T-cell (primary cell): ENCODE measurements around the gene PRR5. TPM values are rescaled to one million over a fixed set of nuclear protein-coding genes. Genes with fewer than 3 reads are reported as not detected.

ENCODE experiments used
- ATAC-seq, 4 experiments: fragments of 200-7000 bp in 3 of 4; fragments of 150-1000 bp in 1 of 4; cut with Tn5 transposase; replicated peaks in 1 of 4; 1 replicate in 3 of 4; 2 replicates in 1 of 4; pipeline ENCODE4 v1.10.0; 2021; ENCODE audit warnings: moderate library complexity in 3 of 4, mild to moderate bottlenecking in 2 of 4, moderate number of reproducible peaks in 1 of 4
- CTCF ChIA-PET, 2 donors: fragments of 300-600 bp; sonication (Branson Sonifier 250); formaldehyde crosslinking; loops; one replicate each; lab custom pipeline; 2022; ENCODE audit warnings: antibody characterized with exemption in 2 of 2; lab: Charles Lee
- POLR2A ChIA-PET, 2 donors: fragments of 300-600 bp; sonication (Branson Sonifier 250); formaldehyde crosslinking; loops; one replicate each; lab custom pipeline; 2022; ENCODE audit warnings: antibody characterized with exemption in 2 of 2; lab: Charles Lee
- DNase-seq, 35 experiments: peaks; one replicate each; pipeline versions ENCODE4 v3.0.0 to v3.0.0-alpha.2; 2013 to 2023
- H3K27ac ChIP-seq: one replicate; pipeline ENCODE4 v1.5.1; 2013; ENCODE audit warnings: low read length
- H3K27me3 ChIP-seq, 2 experiments: replicated peaks in 1 of 2; 1 replicate in 1 of 2; 2 replicates in 1 of 2; pipeline versions ENCODE4 v1.6.1 to v1.7.0; 2013; ENCODE audit warnings: low read length in 1 of 2, mixed read lengths in 1 of 2; ENCODE audit not compliant: control insufficient read depth in 2 of 2, insufficient read depth in 2 of 2; ENCODE audit errors: extremely low read depth in 1 of 2
- H3K36me3 ChIP-seq, 2 donors: 1 replicate in 1 of 2; 2 replicates in 1 of 2; pipeline versions ENCODE4 v1.6.1 to v1.7.0; 2013; ENCODE audit warnings: low read length in 1 of 2; ENCODE audit not compliant: control insufficient read depth in 2 of 2, insufficient read depth in 1 of 2; ENCODE audit errors: extremely low read depth in 1 of 2
- H3K4me1 ChIP-seq, 2 experiments: 1 replicate in 1 of 2; 2 replicates in 1 of 2; pipeline versions ENCODE4 v1.6.1 to v1.7.0; 2013; ENCODE audit warnings: low read length in 2 of 2, mixed read lengths in 1 of 2; ENCODE audit not compliant: insufficient read depth in 2 of 2, control insufficient read depth in 1 of 2; ENCODE audit errors: extremely low read depth in 1 of 2
- H3K4me3 ChIP-seq, 2 donors: 1 replicate in 1 of 2; 2 replicates in 1 of 2; pipeline versions ENCODE4 v1.5.1 to v1.7.0; 2013; ENCODE audit warnings: mild to moderate bottlenecking in 2 of 2, low read length in 1 of 2, moderate library complexity in 1 of 2; ENCODE audit not compliant: control insufficient read depth in 1 of 2; ENCODE audit errors: extremely low read depth in 1 of 2
- H3K9me3 ChIP-seq: 2 replicates; pipeline ENCODE4 v1.7.0; 2013
- H3K27ac Mint-ChIP-seq, 2 donors: one replicate each; pipeline ENCODE4 v1.8.0; 2020 to 2021; ENCODE audit warnings: mild to moderate bottlenecking in 2 of 2, mixed read lengths in 2 of 2
- H3K27me3 Mint-ChIP-seq, 2 donors: one replicate each; pipeline ENCODE4 v1.8.0; 2021 to 2022; ENCODE audit warnings: mixed read lengths in 2 of 2
- H3K36me3 Mint-ChIP-seq: one replicate; pipeline ENCODE4 v1.8.0; 2021; ENCODE audit warnings: mixed read lengths
- H3K4me1 Mint-ChIP-seq, 3 donors: one replicate each; pipeline ENCODE4 v1.8.0; 2020 to 2022; ENCODE audit warnings: mixed read lengths in 3 of 3, mild to moderate bottlenecking in 1 of 3
- H3K4me3 Mint-ChIP-seq, 3 donors: one replicate each; pipeline ENCODE4 v1.8.0; 2020 to 2022; ENCODE audit warnings: mild to moderate bottlenecking in 3 of 3, mixed read lengths in 3 of 3, moderate library complexity in 3 of 3
- H3K9me3 Mint-ChIP-seq, 3 donors: one replicate each; pipeline ENCODE4 v1.8.0; 2020 to 2022; ENCODE audit warnings: mixed read lengths in 3 of 3
- WGBS: methylation state at CpG from one replicate; pipeline ENCODE4 v1.1.5; 2013; ENCODE audit warnings: missing lambda C conversion rate; ENCODE audit not compliant: insufficient coverage; 5-methylcytosine and 5-hydroxymethylcytosine counted together
- total RNA-seq, 35 experiments: library from RNA in 6 of 35; stranded (reverse) in 6 of 35; fragments of 120-200 nt in 1 of 35; gene quantifications; one replicate each; pipeline versions ENCODE4 v1.2.1 to v1.2.4 and lab custom pipeline; 2013 to 2026

PRR5 gene
- total RNA-seq, 5 donors from 2014 or later (not counting 1 experiment from before 2014, with no cell fraction given) = 37.0 to 64.0 (median 58.7) TPM

DNA sequence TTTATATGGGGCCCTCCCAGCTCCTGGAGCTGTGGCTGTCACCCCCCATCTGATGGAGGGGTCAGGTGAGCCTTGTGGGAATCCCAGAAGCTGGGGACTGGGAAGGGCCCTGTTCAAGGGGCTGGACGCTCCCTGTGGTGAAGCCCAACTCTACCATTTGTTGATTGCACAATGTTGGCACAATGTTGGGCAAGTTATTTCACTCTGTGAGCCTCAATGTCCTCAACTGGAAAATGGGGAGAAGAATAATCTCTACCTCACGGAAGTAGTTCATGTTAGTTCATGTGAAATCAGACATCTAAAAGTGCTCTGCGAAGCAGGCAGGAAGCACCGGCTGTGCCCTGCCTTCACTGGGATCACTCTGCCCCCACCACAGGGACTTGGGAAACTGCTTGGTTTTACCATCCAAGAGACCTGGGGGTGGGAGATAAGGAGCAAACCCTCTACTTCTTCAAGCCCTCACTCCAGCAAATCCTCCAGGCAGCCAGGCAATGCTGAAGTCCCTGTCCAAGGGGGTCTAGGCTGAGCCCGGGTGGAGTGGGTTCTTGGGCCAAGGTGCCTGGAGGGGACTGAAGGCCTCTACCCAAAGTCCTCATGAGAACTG lies 715 bp upstream of the PRR5 start:
- ATAC-seq = no peak
- no peaks in the 10 kb centered on the region for H3K27me3 Mint-ChIP-seq
- H3K4me3 Mint-ChIP-seq = peak overlapping the region; percentile 66 to 76 (median 73)
- H3K4me3 ChIP-seq = peak overlapping the region; percentile 12 to 36
- H3K9me3 Mint-ChIP-seq = no peaks in the 10 kb centered on the region
- no peaks in the 10 kb centered on the region for H3K9me3 ChIP-seq
- peak overlapping the region; percentile 77 to 84 for H3K27ac Mint-ChIP-seq
- DNase-seq = no peak
- ChIA-PET CTCF (no interaction called here), POLR2A (no interaction called here)
- peak overlapping the region; percentile 81 for H3K27ac ChIP-seq
- H3K36me3 Mint-ChIP-seq = no peaks in the 10 kb centered on the region
- WGBS = 17% methylated on average over 1 of the region's 5 CpGs
- peaks cover 15 to 40% (median 19%) of the 10 kb centered on the region in 3 donors for H3K4me1 Mint-ChIP-seq
- no peaks in the 10 kb centered on the region for H3K36me3 ChIP-seq
- H3K4me1 ChIP-seq = peaks cover 6 to 64% of the 10 kb centered on the region in 2 experiments
- H3K27me3 ChIP-seq = peaks cover 0 to 8% of the 10 kb centered on the region in 2 experiments

DNA sequence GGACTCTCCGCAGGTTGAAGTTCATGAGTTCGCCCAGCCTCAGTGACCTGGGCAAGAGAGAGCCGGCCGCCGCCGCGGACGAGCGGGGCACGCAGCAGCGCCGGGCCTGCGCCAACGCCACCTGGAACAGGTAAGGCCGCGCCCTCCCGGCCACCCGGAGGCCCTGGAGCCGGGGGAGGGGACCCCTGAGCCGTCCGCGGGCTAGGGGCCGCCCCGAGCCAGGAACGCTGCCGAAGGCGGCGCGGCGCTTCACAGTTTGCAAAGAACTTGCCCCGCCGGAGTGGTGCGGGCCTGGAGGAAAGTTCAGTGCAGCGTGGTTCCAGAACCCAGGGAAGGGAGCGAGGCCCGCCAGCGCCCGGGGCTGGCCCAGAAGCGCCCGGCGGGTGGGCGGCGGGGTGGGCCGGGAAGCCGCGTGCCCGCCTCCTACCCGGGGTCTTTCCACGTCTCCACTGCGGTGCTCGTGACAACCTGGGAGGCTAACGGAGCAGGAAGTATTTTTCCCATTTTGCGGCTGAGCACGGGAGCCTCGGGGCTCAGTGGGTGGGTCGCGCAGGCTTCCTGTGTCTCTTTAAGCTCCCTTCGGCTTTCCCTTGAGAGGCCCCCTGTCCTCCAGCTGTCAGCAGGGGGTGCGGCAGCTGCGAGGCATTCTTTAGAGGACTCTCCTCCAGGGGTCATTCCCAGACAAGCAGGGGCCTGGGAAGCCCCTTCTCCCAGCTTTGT lies 635 bp downstream of the PRR5 start:
- Mint-ChIP-seq H3K27ac (peak overlapping the region in 1 of 2 donors; percentile 52), H3K27me3 (no peaks in the 10 kb centered on the region), H3K9me3 (no peaks in the 10 kb centered on the region), H3K4me3 (peak overlapping the region; percentile 76 to 81 (median 78)), H3K36me3 (no peaks in the 10 kb centered on the region), H3K4me1 (peaks cover 15 to 37% (median 21%) of the 10 kb centered on the region in 3 donors)
- peaks cover 0 to 8% of the 10 kb centered on the region in 2 experiments for H3K27me3 ChIP-seq
- H3K4me3 ChIP-seq = peak overlapping the region; percentile 56 to 64
- peaks cover 6 to 69% of the 10 kb centered on the region in 2 experiments for H3K4me1 ChIP-seq
- POLR2A ChIA-PET = interaction anchor here in 1 of 2 donors (0.6 kb wide), 1 partner anchor 17 kb away, joined by 3 read pairs; no protein-coding TSS in a partner anchor
- no peak overlapping the region for H3K27ac ChIP-seq
- CTCF ChIA-PET = interaction anchor here in 1 of 2 donors (0.5 kb wide), 1 partner anchor 100 kb away, joined by 3 read pairs; no protein-coding TSS in a partner anchor
- DNase-seq (peak in 8 of 35 experiments; percentile 10 to 30 (median 16)), ATAC-seq (peak; percentile 19 to 28 (median 24))
- H3K36me3 ChIP-seq = peaks cover 0 to 2% of the 10 kb centered on the region in 2 donors
- H3K9me3 ChIP-seq = no peaks in the 10 kb centered on the region
- WGBS = 2% methylated on average over 60 of the region's 60 CpGs

DNA sequence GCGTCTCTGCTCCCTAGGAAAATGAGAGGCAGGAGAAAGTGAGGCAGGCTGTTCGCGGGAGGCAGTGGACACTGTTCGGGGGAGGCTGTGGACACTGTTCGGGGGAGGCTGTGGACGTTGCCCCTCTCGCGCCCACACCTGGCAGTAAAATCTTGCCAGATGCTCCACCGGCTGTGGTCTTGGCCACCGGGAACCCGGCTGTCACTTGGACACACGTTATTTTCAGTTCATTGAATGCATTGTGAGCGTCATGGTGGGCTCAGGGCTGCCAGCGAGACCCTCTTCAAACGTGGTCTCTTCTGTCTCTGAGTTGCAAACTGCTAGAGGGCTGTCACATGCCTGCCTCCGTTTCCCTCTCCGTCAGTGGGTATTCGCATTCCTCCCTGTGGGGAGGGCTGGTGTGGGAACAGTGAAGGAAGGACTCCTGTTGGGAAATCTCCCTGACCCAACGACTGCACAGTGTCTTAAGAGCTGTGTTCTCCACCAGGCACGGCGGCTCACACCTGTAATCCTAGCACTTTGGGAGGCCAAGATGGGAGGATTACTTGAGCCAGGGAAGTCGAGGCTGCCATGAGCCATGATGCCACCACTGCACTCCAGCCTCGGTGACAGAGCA lies 1.4 kb downstream of the PRR5 start:
- Histone ChIP-seq H3K36me3 (peaks cover 0 to 5% of the 10 kb centered on the region in 2 donors), H3K4me1 (peaks cover 6 to 70% of the 10 kb centered on the region in 2 experiments), H3K27ac (no peak overlapping the region), H3K4me3 (peak overlapping the region; percentile 56 to 64), H3K9me3 (no peaks in the 10 kb centered on the region), H3K27me3 (peaks cover 0 to 8% of the 10 kb centered on the region in 2 experiments)
- CTCF ChIA-PET = no interaction called here
- POLR2A ChIA-PET = interaction anchor here in 1 of 2 donors (0.6 kb wide), 1 partner anchor 17 kb away, joined by 3 read pairs; no protein-coding TSS in a partner anchor
- Mint-ChIP-seq H3K4me3 (peak overlapping the region; percentile 76 to 81 (median 78)), H3K4me1 (peaks cover 15 to 39% (median 28%) of the 10 kb centered on the region in 3 donors), H3K27ac (peak overlapping the region in 1 of 2 donors; percentile 52), H3K27me3 (no peaks in the 10 kb centered on the region), H3K9me3 (no peaks in the 10 kb centered on the region), H3K36me3 (no peaks in the 10 kb centered on the region)
- 88% methylated on average over 21 of the region's 23 CpGs for WGBS
- DNase-seq (no peak), ATAC-seq (no peak)

GRCh38 chr22:44704159-44705021 lies 2.4 kb downstream of the PRR5 start:
- H3K9me3 ChIP-seq = no peaks in the 10 kb centered on the region
- peak overlapping the region in 1 of 2 donors; percentile 4 for H3K4me3 ChIP-seq
- H3K27ac ChIP-seq = no peak overlapping the region
- Mint-ChIP-seq H3K4me3 (peak overlapping the region; percentile 76 to 81 (median 78)), H3K27ac (peak overlapping the region in 1 of 2 donors; percentile 16), H3K27me3 (no peaks in the 10 kb centered on the region), H3K4me1 (peaks cover 15 to 44% (median 32%) of the 10 kb centered on the region in 3 donors), H3K9me3 (no peaks in the 10 kb centered on the region), H3K36me3 (no peaks in the 10 kb centered on the region)
- POLR2A ChIA-PET = no interaction called here
- CTCF ChIA-PET = no interaction called here
- no peak for DNase-seq
- H3K36me3 ChIP-seq = peaks cover 0 to 5% of the 10 kb centered on the region in 2 donors
- peaks cover 0 to 8% of the 10 kb centered on the region in 2 experiments for H3K27me3 ChIP-seq
- peaks cover 6 to 76% of the 10 kb centered on the region in 2 experiments for H3K4me1 ChIP-seq
- 94% methylated on average over 12 of the region's 16 CpGs for WGBS
- no peak for ATAC-seq

DNA sequence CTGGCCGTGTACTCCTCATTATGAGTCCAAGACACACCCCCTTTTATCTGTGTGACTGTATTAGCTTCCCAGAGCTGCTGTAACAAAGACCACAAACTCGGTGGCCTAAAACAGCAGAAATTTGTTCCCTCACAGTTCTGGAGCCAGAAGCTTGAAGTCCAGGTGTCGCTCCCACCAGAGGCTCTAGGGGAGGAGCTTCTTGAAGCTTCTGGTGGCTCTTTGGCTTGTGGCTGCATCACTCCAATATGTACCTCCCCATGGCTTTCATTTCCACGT lies 3.0 kb downstream of the PRR5 start:
- no peak overlapping the region for H3K4me3 ChIP-seq
- ATAC-seq (no peak), DNase-seq (no peak)
- H3K4me1 ChIP-seq = peaks cover 6 to 82% of the 10 kb centered on the region in 2 experiments
- H3K27ac ChIP-seq = no peak overlapping the region
- peaks cover 0 to 8% of the 10 kb centered on the region in 2 experiments for H3K27me3 ChIP-seq
- ChIA-PET CTCF (no interaction called here), POLR2A (no interaction called here)
- H3K9me3 ChIP-seq = no peaks in the 10 kb centered on the region
- Mint-ChIP-seq H3K4me1 (peaks cover 15 to 50% (median 35%) of the 10 kb centered on the region in 3 donors), H3K27me3 (no peaks in the 10 kb centered on the region), H3K4me3 (peak overlapping the region in 2 of 3 donors; percentile 21 to 76), H3K9me3 (no peaks in the 10 kb centered on the region), H3K27ac (no peak overlapping the region), H3K36me3 (no peaks in the 10 kb centered on the region)
- H3K36me3 ChIP-seq = peaks cover 0 to 5% of the 10 kb centered on the region in 2 donors
- WGBS = 98% methylated on average over 4 of the region's 4 CpGs
